CD4-positive, alpha-beta memory T cell (primary cell): Measurements from ENCODE around the gene UBL4A. TPM values are rescaled to one million over a fixed set of nuclear protein-coding genes. Genes with fewer than 3 reads are reported as not detected.
A peak's percentile ranks its signal among the peaks of the same experiment; 100 is the strongest.
"Not testable (repeated sequence)": the region's sequence is repeated elsewhere in the genome, so short reads cannot be mapped to it uniquely, and the experiment has no call there.

Experiments used
- CTCF ChIA-PET: fragments of 350-600 bp; sonication (Branson Sonifier 250); formaldehyde crosslinking; loops from one replicate; lab custom pipeline; 2021; ENCODE audit warnings: inconsistent platforms; ENCODE audit not compliant: partially characterized antibody; lab: Charles Lee
- POLR2A ChIA-PET: fragments of 350-600 bp; sonication (Branson Sonifier 250); formaldehyde crosslinking; loops from one replicate; lab custom pipeline; 2021; ENCODE audit not compliant: partially characterized antibody; lab: Charles Lee
- DNase-seq, 5 donors: peaks; one replicate each; pipeline versions ENCODE4 v3.0.0 to v3.0.0-alpha.2; 2020 to 2022; ENCODE audit warnings: mixed read lengths in 1 of 5
- H3K27ac ChIP-seq: one replicate; pipeline ENCODE4 v1.7.0; 2013; ENCODE audit warnings: low read depth, low read length
- H3K27me3 ChIP-seq: 2 replicates; pipeline ENCODE4 v1.7.0; 2013; ENCODE audit warnings: mild to moderate bottlenecking, low read length, moderate library complexity; ENCODE audit not compliant: insufficient read depth
- H3K36me3 ChIP-seq: 2 replicates; pipeline ENCODE4 v1.7.0; 2013; ENCODE audit warnings: mild to moderate bottlenecking, low read length, moderate library complexity; ENCODE audit not compliant: insufficient read depth
- H3K4me1 ChIP-seq: 2 replicates; pipeline ENCODE4 v1.7.0; 2013; ENCODE audit warnings: mild to moderate bottlenecking, low read length, moderate library complexity; ENCODE audit not compliant: insufficient read depth
- H3K4me3 ChIP-seq, 2 donors: one replicate each; pipeline ENCODE4 v1.7.0; 2013; ENCODE audit warnings: low read length in 2 of 2, mild to moderate bottlenecking in 1 of 2
- H3K9me3 ChIP-seq, 2 donors: one replicate each; pipeline ENCODE4 v1.7.0; 2013; ENCODE audit warnings: low read length in 2 of 2, control low read depth in 1 of 2; ENCODE audit not compliant: control insufficient read depth in 1 of 2
- H3K27ac Mint-ChIP-seq, 7 donors: one replicate each; pipeline ENCODE4 v1.8.0; 2020 to 2021; ENCODE audit warnings: mixed read lengths in 7 of 7, mild to moderate bottlenecking in 6 of 7, inconsistent platforms in 3 of 7, moderate library complexity in 3 of 7
- H3K27me3 Mint-ChIP-seq, 2 donors: one replicate each; pipeline ENCODE4 v1.8.0; 2020 to 2021; ENCODE audit warnings: mixed read lengths in 2 of 2
- H3K36me3 Mint-ChIP-seq, 2 donors: one replicate each; pipeline ENCODE4 v1.8.0; 2020 to 2021; ENCODE audit warnings: mixed read lengths in 2 of 2, inconsistent platforms in 1 of 2, mild to moderate bottlenecking in 1 of 2
- H3K4me1 Mint-ChIP-seq, 4 donors: one replicate each; pipeline ENCODE4 v1.8.0; 2020 to 2021; ENCODE audit warnings: mixed read lengths in 4 of 4, mild to moderate bottlenecking in 1 of 4
- H3K4me3 Mint-ChIP-seq, 8 donors: one replicate each; pipeline ENCODE4 v1.8.0; 2020 to 2021; ENCODE audit warnings: mixed read lengths in 8 of 8, mild to moderate bottlenecking in 7 of 8, moderate library complexity in 6 of 8, inconsistent platforms in 3 of 8
- H3K9me3 Mint-ChIP-seq, 8 donors: one replicate each; pipeline ENCODE4 v1.8.0; 2020 to 2021; ENCODE audit warnings: mixed read lengths in 8 of 8, mild to moderate bottlenecking in 5 of 8, inconsistent platforms in 3 of 8, moderate library complexity in 1 of 8
- intact Hi-C: fragments of 100-400 bp; cut with micrococcal nuclease; formaldehyde crosslinking; loops from one replicate; pipeline ENCODE4 v1.15.1; 2023
- polyA plus RNA-seq, 2 donors: library from polyadenylated mRNA; unstranded; fragments of 300-500 nt; fragmentation: Illumina TruSeq; gene quantifications; one replicate each; pipeline ENCODE4 v1.2.3, GENCODE V29; 2021
- total RNA-seq, 2 experiments: library from RNA; stranded (reverse); gene quantifications; one replicate each; pipeline ENCODE4 v1.2.3, GENCODE V29; 2021

UBL4A gene
- total and polyA plus RNA-seq, 4 experiments from 2014 or later = 33.2 to 66.8 (median 49.1) TPM

DNA sequence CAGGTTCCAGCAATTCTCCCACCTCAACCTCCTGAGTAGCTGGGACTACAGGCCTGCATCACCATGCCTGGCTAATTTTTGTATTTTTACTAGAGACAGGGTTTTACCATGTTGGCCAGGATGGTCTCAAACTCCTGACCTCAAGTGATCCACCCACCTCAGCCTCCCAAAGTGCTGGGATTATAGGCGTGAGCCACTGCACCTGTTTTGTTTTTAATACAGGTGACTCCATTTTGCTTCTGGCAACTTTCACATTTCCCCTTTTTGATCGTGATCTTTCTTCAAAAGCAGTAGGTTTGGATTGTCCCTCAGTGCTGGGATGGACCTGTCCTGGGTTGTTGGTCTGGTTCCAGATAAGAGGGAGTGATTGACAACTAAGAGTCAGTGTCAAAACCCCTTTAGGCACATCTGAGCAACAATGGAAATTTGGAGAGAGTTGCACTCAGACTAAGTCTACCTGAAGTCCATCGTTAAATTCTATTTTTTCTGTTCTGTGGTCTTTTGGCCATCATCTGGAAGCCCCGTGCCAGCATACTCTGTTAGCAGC is 10.2 kb upstream of the UBL4A start:
- H3K27me3 Mint-ChIP-seq, H3K27me3 ChIP-seq, H3K27ac ChIP-seq, H3K4me1 Mint-ChIP-seq, H3K36me3 ChIP-seq, H3K4me3 Mint-ChIP-seq, H3K9me3 Mint-ChIP-seq, H3K4me1 ChIP-seq, POLR2A ChIA-PET, H3K9me3 ChIP-seq, H3K4me3 ChIP-seq, DNase-seq, H3K36me3 Mint-ChIP-seq, H3K27ac Mint-ChIP-seq: not testable (repeated sequence)
- CTCF ChIA-PET = interaction anchor here (0.6 kb wide), 1 partner anchor 98 kb away, joined by 3 read pairs; no protein-coding TSS in a partner anchor
- intact Hi-C loops = loop anchor here (10.0 kb wide), 1 partner anchor 402 kb away; the partner anchor contains the start of gene MECP2

DNA sequence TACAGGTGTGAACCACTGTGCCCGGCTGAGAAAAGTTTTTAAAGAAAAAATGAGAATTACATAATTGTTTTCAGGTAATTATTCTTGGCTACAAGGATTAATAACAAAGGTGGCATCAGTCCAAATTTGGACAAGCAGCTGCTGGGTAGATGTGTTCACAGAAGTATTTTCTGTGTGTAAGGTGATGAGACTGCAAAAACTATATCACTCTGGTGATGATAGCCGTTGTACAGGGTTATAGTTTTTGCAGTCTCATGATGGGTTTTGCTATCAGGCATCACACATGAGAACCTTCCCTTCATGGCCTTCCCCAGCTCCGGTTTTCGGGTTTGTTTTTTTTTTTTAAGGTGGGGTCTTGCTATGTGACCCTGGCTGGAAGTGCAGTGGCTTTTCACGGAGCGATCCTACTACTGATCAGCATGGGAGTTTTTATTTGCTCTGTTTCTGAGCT is 9.1 kb upstream of the UBL4A start:
- H3K27me3 Mint-ChIP-seq = no peaks in the 10 kb centered on the region
- intact Hi-C loops = loop anchor here (10.0 kb wide), 1 partner anchor 401 kb away; the partner anchor contains the start of gene MECP2
- CTCF ChIA-PET = interaction anchor here (0.5 kb wide), 1 partner anchor 34 kb away, joined by 5 read pairs; no protein-coding TSS in a partner anchor

DNA sequence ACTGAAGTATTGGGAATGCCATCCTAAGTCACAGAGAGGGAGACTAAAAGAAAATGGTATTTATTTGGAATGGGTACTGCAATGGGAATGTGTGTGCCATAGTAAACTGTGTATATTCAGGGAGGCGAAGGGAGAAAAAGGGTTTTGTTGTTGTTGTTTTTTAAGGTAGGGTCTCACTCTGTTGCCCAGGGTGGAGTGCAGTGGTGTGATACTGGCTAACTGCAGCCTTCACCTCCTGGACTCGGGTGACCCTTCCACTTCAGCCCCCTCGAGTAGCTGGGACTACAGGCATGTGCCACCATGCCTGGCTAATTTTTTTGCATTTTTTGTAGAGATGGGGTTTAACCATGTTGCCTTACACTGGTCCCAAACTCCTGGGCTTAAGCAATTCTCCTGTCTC is 8.3 kb upstream of the UBL4A start:
- no peaks in the 10 kb centered on the region for H3K36me3 ChIP-seq
- ChIA-PET CTCF (interaction anchor here (0.5 kb wide), 1 partner anchor 35 kb away, joined by 5 read pairs; no protein-coding TSS in a partner anchor), POLR2A (interaction anchor here (0.6 kb wide), 1 partner anchor 111 kb away, joined by 3 read pairs; no protein-coding TSS in a partner anchor)
- no peaks in the 10 kb centered on the region for H3K27me3 Mint-ChIP-seq
- peaks cover 0 to 2% of the 10 kb centered on the region in 2 donors for H3K36me3 Mint-ChIP-seq
- H3K4me3 Mint-ChIP-seq = no peak overlapping the region
- H3K27ac ChIP-seq = no peak overlapping the region
- H3K4me1 Mint-ChIP-seq = peaks cover under 1 to 8% (median 1%) of the 10 kb centered on the region in 4 donors
- no peaks in the 10 kb centered on the region for H3K27me3 ChIP-seq
- no peaks in the 10 kb centered on the region for H3K9me3 ChIP-seq
- intact Hi-C loops = loop anchor here (5.0 to 10.0 kb wide), 2 partner anchors 52 to 400 kb away; partner anchors contain the start of genes FAM50A and MECP2
- H3K27ac Mint-ChIP-seq = no peak overlapping the region
- no peak for DNase-seq
- no peak overlapping the region for H3K4me3 ChIP-seq
- H3K9me3 Mint-ChIP-seq = no peaks in the 10 kb centered on the region
- peaks cover 2% of the 10 kb centered on the region for H3K4me1 ChIP-seq

More for the DNA sequence above, 9.1 kb upstream of the UBL4A start:
- POLR2A ChIA-PET = interaction anchor here (0.6 kb wide), 1 partner anchor 112 kb away, joined by 3 read pairs; no protein-coding TSS in a partner anchor
- peaks cover 0 to 6% (median 0%) of the 10 kb centered on the region in 4 donors for H3K4me1 Mint-ChIP-seq
- H3K4me3 Mint-ChIP-seq = no peak overlapping the region
- Histone ChIP-seq H3K36me3 (no peaks in the 10 kb centered on the region), H3K27me3 (no peaks in the 10 kb centered on the region), H3K27ac (no peak overlapping the region), H3K4me1 (no peaks in the 10 kb centered on the region), H3K9me3 (no peaks in the 10 kb centered on the region), H3K4me3 (no peak overlapping the region)
- no peaks in the 10 kb centered on the region for H3K9me3 Mint-ChIP-seq
- H3K36me3 Mint-ChIP-seq = peaks cover 0 to 2% of the 10 kb centered on the region in 2 donors
- H3K27ac Mint-ChIP-seq = no peak overlapping the region
- DNase-seq = no peak

DNA sequence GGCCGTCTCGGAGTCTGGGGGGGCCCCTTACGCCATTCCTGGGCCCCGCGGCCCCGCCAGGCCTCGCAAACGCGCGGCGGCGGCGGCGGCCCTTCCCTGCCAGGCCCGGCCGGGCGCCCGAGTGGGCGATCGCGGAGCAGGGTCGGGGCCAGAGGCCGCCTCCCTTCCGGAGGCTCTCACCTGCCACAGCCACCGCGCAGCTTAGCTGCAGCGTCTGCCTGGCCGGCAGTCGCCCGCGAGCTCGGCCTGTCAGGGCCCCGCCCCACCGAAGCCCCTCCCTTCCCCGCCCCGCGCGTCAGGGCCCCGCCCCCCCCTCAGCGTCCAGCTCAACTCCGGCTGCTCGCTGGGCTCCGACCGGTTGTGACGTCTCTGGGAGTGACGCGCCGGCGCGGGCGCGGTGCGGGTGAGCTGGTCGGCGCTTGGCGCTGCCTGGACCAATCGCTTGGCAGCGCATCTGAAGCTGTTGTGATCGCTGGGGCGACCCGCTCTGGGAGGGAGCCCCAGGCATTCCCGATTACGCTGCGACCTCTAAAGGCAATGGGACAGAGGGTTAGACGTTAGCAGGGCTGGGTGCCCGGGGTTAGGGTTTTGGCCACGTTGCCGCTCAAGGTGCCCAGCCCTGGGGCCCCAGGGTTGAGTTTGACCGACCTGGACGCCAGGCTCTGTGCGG is 4.1 kb upstream of the UBL4A start, which contains the start of gene SLC10A3:
SLC10A3 (minus strand) TSS at position 216 of the 670 bp plus-strand sequence. CDS start 1,689 bp downstream, outside the sequence.
- Mint-ChIP-seq H3K9me3 (no peaks in the 10 kb centered on the region), H3K36me3 (peaks cover 0 to 7% of the 10 kb centered on the region in 2 donors), H3K4me1 (peaks cover 5 to 31% (median 16%) of the 10 kb centered on the region in 4 donors), H3K27me3 (no peaks in the 10 kb centered on the region), H3K27ac (peak within 1 kb of the TSS; percentile 90 to 97 (median 93)), H3K4me3 (peak within 1 kb of the TSS; percentile 87 to 93 (median 89))
- Histone ChIP-seq H3K36me3 (no peaks in the 10 kb centered on the region), H3K27ac (peak within 1 kb of the TSS; percentile 71), H3K4me1 (peaks cover 28% of the 10 kb centered on the region), H3K9me3 (no peaks in the 10 kb centered on the region), H3K4me3 (peak within 1 kb of the TSS; percentile 42 to 57), H3K27me3 (no peaks in the 10 kb centered on the region)
- peak; percentile 83 to 92 (median 86) for DNase-seq
- intact Hi-C loops = loop anchor here (1.0 to 10.0 kb wide), 5 partner anchors 11 to 396 kb away; partner anchors contain the start of genes FAM3A, FAM50A, LAGE3 and MECP2
- CTCF ChIA-PET = interaction anchor here (0.6 to 2.1 kb wide), 4 partner anchors 36 to 92 kb away, joined by 3 to 5 read pairs (median 4); partner anchors contain the start of gene ATP6AP1
- POLR2A ChIA-PET = interaction anchor here (0.5 to 8.9 kb wide), 24 partner anchors 7 to 564 kb away, joined by 3 to 111 read pairs (median 6); partner anchors contain the start of genes ATP6AP1, FAM3A, FAM50A and FLNA

DNA sequence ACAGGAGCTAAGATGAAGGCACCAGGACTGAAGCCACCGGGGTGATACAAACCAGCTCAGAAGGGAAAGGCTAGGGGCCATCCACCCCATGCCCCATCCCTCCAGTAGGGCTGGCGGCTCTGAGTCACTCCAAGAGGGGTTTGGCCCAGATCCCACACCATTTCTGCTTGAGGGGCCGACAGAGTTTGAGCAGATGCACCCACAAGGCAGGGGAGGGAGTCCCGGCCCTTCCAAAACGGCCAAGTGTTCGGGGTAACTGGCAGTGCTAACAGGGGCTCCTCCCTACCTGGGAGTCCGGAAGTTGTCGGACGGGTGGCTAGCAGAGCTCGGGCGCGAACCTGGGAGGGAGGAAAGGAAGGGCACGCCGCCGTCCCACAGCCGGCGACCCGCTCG is 3.6 kb upstream of the UBL4A start:
- Histone ChIP-seq H3K36me3 (no peaks in the 10 kb centered on the region), H3K27me3 (no peaks in the 10 kb centered on the region), H3K9me3 (no peaks in the 10 kb centered on the region), H3K4me1 (peaks cover 33% of the 10 kb centered on the region), H3K27ac (peak overlapping the region; percentile 71), H3K4me3 (peak overlapping the region; percentile 42 to 46)
- ChIA-PET CTCF (interaction anchor here (0.6 to 2.1 kb wide), 6 partner anchors 37 to 91 kb away, joined by 3 to 5 read pairs (median 4); partner anchors contain the start of gene ATP6AP1), POLR2A (interaction anchor here (0.7 to 8.9 kb wide), 23 partner anchors 8 to 563 kb away, joined by 3 to 111 read pairs (median 7); partner anchors contain the start of genes ATP6AP1, FAM3A, FAM50A and FLNA)
- peak overlapping the region; percentile 84 to 89 (median 88) for H3K4me3 Mint-ChIP-seq
- no peaks in the 10 kb centered on the region for H3K27me3 Mint-ChIP-seq
- DNase-seq = peak in 2 of 5 donors; percentile 29 to 54
- H3K36me3 Mint-ChIP-seq = peaks cover 0 to 7% of the 10 kb centered on the region in 2 donors
- intact Hi-C loops = loop anchor here (1.0 to 10.0 kb wide), 5 partner anchors 11 to 395 kb away; partner anchors contain the start of genes FAM3A, FAM50A, LAGE3 and MECP2
- H3K9me3 Mint-ChIP-seq = no peaks in the 10 kb centered on the region
- H3K27ac Mint-ChIP-seq = peak overlapping the region; percentile 90 to 95 (median 91)
- peaks cover 5 to 36% (median 16%) of the 10 kb centered on the region in 4 donors for H3K4me1 Mint-ChIP-seq

DNA sequence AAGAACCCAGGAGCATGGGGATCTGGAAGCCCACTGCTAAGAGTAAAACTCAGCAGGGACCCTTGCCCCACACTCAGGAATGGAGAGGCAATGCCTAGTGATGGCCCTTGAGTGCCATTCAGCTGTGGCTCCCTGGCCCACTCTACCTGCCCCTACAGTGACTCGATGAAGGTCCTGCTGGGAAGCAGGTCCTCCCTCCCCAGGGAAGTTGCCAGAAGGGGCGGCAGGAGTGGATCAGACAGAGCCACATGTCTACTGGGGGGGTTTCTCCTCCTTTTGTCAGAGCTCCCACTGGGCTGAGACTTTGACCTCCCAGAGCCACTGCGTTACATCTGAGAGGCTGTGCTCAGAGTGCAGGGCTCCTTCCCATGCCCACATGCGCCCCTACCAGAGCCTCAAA is 2.8 kb upstream of the UBL4A start:
- H3K4me1 Mint-ChIP-seq = peaks cover 5 to 41% (median 16%) of the 10 kb centered on the region in 4 donors
- no peaks in the 10 kb centered on the region for H3K27me3 Mint-ChIP-seq
- Histone ChIP-seq H3K27me3 (no peaks in the 10 kb centered on the region), H3K9me3 (no peaks in the 10 kb centered on the region), H3K36me3 (no peaks in the 10 kb centered on the region), H3K4me3 (peak overlapping the region in 1 of 2 donors; percentile 46), H3K27ac (no peak overlapping the region), H3K4me1 (peaks cover 42% of the 10 kb centered on the region)
- POLR2A ChIA-PET = interaction anchor here (0.7 to 8.9 kb wide), 15 partner anchors 9 to 562 kb away, joined by 3 to 111 read pairs (median 8); partner anchors contain the start of genes FAM50A, FLNA, LAGE3 and PLXNA3
- H3K27ac Mint-ChIP-seq = peak overlapping the region; percentile 46 to 95 (median 90)
- intact Hi-C loops = no loop called here
- H3K9me3 Mint-ChIP-seq = no peaks in the 10 kb centered on the region
- H3K4me3 Mint-ChIP-seq = peak overlapping the region; percentile 84 to 89 (median 88)
- H3K36me3 Mint-ChIP-seq = peaks cover 0 to 7% of the 10 kb centered on the region in 2 donors
- no peak for DNase-seq
- CTCF ChIA-PET = interaction anchor here (0.9 to 1.5 kb wide), 2 partner anchors 45 to 60 kb away, joined by 3 to 4 read pairs; partner anchors contain the start of gene ATP6AP1
